Activated gamma-delta T cell (primary cell): Measurements from ENCODE around the gene TMEM143.
A peak's percentile ranks its signal among the peaks of the same experiment; 100 is the strongest.

Source experiments
- DNase-seq: peaks from one replicate; lab custom pipeline; 2025; lab: John Stamatoyannopoulos, UW

TMEM143 gene

DNA sequence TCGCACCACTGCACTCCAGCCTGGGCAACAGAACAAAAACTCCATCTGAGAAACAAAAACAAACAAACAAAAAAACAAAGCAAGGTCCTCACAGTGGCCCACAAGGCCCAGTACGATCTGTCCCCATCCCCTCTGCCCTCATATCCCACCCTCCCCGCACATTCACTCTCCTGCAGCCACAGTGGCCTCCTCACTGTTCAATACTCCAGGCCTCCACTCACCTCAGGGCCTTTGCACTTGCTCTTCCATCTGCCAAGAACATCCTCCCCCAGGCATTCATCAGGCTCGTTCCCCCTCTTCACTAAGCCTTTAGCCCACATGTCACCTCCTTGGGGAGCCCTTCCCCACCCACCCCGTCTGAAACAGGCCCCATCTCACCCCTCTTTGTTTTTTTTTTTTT lies 4.6 kb downstream of the TMEM143 start:
- no peak for DNase-seq

DNA sequence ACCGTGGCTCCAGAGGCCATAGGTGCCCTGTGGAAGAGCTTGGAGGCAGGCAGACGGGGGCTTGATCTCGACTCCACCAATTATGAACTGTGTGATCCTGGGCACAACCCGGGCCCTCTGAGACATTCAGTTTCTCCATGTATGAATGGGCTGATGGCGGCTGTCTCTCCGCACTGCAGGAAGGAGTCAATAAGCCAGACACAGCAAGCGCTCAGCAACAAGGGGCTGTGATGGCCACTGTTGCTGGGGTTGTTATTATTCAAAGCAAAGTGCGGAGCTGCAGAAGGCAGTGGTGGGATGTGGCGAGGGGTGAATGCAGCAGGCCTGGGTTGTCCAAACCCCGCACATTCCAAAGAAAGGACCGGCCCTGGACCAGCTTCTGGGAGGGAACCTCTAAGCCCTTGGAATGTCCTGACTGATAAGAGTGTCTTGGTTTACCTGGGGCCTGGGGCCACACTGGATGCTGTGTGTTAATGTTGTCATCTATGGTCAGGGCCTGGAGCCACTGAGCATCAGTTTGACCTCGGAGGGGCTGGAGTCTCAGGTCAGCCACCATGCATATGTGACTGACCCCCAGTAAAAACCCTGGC lies 8.3 kb downstream of the TMEM143 start:
- no peak for DNase-seq

GRCh38 chr19:48354332-48354992 lies 9.3 kb downstream of the TMEM143 start:
- no peak for DNase-seq

- no peak for DNase-seq
These were observed 10.1 kb downstream of the TMEM143 start for GRCh38 chr19:48353677-48354076.

- DNase-seq = no peak
These were observed 12.4 kb downstream of the TMEM143 start for GRCh38 chr19:48351341-48351752.

GRCh38 chr19:48350856-48351255 lies 12.9 kb downstream of the TMEM143 start:
- no peak for DNase-seq

DNA sequence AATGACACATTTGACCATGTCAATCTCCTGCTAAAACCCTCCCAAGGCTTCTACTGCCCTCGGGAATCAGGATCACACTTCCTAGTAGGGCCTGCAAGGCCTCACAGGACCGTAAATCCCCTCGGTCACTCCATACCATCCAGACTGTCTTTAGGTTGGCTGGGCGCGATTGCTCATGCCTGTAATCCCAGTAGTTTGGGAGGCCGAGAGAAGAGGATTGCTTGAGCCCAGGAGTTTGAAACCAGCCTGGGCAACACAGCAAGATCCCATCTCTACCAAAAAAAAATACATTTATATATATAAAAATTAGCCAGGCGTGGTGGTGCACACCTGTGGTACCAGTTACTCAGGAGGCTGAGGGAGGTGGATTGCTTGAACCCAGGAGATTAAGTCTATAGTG lies 15.0 kb downstream of the TMEM143 start:
- DNase-seq = no peak

- DNase-seq = no peak
These were observed 15.7 kb downstream of the TMEM143 start for GRCh38 chr19:48348045-48348444.

DNA sequence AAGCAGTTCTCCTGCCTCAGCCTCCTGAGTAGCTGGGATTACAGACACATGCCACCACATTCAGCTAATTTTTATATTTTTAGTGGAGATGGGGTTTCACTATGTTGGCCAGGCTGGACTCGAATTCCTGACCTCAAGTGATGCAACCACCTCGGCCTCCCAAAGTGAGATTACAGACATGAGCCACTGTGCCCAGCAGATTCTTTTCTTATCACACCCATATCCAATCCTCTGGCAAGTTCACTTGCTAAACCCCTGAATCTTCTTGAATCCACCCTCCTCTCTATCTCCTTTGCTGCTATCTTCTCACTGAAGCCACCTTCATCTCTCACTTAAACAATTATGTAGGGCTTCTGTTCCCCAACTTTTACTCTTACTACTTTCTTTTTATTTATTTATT lies 17.5 kb downstream of the TMEM143 start:
- no peak for DNase-seq

GRCh38 chr19:48344892-48345291 lies 18.8 kb downstream of the TMEM143 start:
- no peak for DNase-seq

GRCh38 chr19:48342841-48343540 lies 20.7 kb downstream of the TMEM143 start:
- no peak for DNase-seq

DNA sequence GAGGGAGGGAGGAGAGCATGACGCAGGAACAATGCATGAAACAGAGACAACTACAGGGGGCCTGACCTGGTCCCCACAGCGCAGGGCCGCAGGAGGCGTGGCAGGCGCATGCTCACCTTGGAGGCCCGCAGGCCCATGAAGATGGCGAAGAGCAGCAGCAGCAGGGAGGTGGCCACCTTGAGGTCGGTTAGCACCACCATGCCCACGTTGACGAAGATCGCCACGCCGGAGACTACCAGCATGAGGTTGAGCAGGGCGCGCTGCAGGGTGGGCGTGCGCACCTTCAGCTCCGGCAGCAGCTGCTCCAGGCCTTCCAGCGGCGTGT lies 21.4 kb downstream of the TMEM143 start:
- no peak for DNase-seq

GRCh38 chr19:48341515-48342413 lies 22.0 kb downstream of the TMEM143 start:
- DNase-seq = no peak

DNA sequence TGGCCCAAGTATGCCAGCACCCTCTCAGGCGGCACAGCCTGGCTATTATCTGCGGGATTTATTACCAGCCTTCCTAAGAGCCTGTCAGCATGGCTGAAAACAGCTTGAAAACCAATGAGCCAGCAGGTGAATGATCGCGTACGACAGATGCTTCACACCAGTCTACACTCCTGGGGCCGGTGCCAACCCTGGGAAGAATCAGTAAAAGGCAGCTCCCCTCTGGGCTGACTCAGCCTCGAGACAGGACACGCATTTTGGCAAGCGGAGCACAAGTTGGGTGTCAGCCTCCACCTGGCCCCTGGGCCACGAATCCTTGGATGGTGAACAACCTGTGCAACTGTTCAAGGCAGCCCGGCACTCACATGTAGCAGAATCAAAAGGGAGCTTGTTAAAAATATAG lies 22.7 kb downstream of the TMEM143 start:
- no peak for DNase-seq

DNA sequence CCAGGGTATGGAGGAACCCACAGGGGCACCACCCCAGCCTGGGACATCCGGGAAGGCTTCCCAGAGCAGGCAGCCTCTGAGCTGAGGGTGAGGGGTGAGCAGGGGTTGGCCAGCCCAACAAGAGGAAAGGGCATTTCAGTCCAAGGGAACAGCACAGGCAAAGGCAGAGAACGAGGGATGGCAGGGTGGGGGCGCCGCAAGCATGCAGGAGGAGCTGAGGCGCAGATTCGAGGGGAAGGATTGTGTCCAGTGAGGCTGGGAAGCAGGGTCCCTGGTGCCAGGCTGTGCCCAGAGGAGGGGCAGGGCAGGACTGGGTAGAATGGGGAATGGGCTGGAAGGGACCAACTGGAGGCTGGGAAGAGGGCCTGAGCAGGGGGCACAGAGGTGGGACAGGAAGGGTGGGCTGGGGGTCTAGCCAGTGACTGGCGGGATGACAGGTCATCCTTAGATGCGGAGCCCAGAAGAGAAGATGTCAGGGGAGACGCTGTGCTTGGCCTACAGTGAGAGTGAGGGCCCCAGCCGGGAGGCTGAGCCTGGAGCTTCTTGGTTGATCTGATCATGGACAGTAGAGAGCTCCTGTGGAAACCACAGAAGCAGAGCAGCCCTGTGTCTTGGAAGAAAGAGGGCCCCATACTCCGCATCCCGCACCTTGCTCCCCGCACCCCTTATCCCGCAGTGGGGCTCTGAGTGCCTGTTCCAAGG lies 24.8 kb downstream of the TMEM143 start:
- no peak for DNase-seq

DNA sequence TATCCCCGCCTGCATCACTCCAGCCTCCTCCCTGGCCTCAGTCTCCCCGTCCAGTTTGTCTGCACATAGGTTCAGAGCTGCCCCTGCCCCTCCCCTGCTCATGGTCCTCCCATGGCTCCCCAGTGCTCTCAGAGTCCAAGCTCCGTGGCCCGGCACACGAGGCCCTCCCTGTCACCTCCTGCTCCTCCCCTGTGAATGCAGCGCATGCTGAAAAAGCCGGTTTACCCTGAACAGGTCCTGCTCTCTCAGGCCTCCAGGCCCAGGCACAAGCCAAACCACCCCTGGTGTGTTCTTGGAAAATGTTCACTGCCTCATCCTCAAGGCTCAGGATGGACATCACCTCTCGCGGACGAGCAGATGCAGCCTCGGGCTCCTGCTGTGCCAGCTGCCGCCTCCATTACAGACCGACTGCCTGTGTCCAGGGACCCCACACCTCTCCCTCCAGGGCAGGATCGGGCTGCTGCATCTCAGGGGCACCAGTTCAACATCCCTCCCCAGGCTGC lies 25.4 kb downstream of the TMEM143 start:
- no peak for DNase-seq

DNA sequence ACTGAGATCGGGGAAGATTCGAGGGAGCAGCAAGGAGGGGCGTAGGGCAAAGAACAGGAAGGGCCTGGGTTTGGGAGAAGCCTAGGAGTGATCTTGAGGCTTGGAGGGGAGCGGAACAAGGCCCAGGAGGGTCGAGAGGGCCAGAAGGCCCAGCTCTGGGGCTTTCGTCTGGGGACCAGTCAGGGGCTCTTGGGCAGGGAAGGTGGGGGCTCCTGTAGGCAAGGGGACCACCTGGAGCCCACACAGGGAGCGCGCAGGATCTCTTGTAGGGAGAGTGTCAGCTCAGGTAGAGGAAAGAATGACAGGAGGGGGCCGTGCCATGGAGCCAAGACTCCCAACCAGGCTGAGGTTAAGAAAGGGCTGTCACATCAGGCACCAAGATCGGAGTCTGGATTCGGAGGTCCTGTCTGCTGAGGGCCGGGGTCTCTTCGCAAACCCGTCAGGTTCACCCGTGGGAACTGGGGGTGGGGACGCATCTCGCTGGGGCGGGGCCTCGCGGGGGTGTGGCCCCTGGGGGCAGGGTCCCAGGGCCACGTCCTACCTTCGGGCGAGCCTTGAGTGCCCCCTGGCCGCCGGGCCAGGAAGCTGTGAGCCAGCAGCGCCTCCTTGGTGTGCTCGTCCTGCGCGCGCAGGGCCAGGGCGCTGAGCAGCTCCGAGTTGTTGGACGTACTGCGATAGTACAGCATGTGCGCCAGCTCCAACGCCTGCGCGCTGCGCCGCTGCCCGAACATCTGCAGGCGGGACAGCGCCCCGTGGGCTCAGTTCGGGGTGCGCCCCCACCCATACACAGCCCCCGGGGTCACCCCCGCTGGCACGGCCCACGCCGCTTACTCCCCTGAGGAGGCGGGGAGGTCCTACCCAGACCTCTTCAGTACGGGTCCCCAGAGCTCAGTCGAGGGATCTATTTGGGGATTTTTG lies 30.0 kb downstream of the TMEM143 start:
- DNase-seq = peak; percentile 89

DNA sequence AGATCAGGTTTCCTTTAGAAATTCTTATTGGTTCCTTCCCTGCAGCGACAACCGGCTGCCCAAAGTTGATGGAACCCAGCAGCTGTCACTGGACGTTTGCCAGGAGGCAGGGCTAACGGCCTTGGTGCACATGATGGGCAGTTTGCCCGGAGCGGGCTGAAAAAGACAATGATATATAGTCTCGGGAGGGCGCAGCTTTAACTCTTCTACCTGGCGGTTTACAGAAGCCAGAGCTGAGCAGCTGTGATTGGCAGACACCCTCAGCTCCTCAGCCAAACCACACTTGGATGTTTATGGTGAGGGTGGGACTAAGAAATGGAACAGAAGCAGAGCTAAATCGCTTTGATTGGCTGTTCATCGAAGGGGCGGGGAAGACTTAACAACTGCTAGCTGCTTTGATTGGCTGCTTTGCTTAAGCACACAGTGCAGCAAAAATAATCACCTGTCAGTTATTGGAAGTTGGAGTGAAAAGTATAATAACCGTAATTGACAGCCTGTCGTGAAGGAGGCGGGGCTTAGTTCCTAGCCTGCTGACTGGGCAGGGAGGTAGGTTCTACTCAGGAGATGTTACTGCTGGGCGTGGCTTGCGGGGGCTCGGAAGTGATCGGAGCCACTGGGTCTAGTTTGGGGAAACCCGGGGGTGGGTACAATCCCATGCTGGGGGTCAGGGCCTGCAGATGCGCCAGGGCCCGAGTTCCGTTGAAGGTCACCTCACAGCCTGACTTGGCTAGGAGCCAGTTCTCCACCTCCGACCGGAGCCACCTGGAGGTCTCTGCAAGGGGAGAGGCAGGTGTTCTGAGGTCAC lies 30.9 kb downstream of the TMEM143 start:
- peak; percentile 61 for DNase-seq

GRCh38 chr19:48332351-48332661 lies 31.4 kb downstream of the TMEM143 start:
- no peak for DNase-seq
